DMS 273 treated with DMSO at 0.1 percent for 48 hours (cell line): ENCODE measurements around the gene MITD1.
"Not testable (repeated sequence)": the region's sequence is repeated elsewhere in the genome, so short reads cannot be mapped to it uniquely, and the experiment has no call there.

Source experiments
- DNase-seq: peaks from one replicate; lab custom pipeline; 2025; lab: John Stamatoyannopoulos, UW

Gene MITD1

GRCh38 chr2:99154643-99155536 is 26.0 kb downstream of the MITD1 start, which contains the start of the genes LIPT1 and TSGA10:
TSS of gene LIPT1 (plus strand) at chr2:99154967. CDS start at chr2:99161958, 6,991 bp downstream.
TSS of gene TSGA10 (minus strand) at chr2:99154942. CDS start at chr2:99109439, 45,503 bp downstream.
- peak; percentile 54 for DNase-seq

GRCh38 chr2:99153921-99154604 is 26.8 kb downstream of the MITD1 start:
- DNase-seq = no peak

- DNase-seq = no peak
Measured at GRCh38 chr2:99152199-99152895, 28.5 kb downstream of the MITD1 start.

DNA sequence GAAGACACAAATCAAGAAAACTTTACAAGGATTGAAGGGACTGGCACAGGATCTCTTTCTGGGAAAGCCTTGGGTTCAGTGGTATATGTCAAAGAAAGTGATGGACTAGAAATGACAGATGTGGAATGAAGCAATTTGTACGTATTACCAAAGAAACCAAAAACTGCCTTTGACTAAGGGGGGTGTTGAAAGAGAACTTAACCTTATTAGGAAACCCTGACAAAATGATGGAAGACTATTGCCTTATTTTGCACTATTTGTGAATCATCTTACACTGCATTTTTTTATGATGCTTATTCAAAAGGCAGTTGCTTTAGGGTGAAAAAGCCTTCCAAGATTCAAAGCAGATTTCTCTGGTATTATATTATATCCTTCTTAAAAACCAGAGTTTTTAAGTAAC is 30.2 kb downstream of the MITD1 start:
- no peak for DNase-seq

- peak; percentile 85 for DNase-seq
Measured at GRCh38 chr2:99141110-99142108, 39.4 kb downstream of the MITD1 start, which contains the start of gene C2orf15. TSS of gene C2orf15 (plus strand) at chr2:99141707. CDS start at chr2:99150559, 8,852 bp downstream.

DNA sequence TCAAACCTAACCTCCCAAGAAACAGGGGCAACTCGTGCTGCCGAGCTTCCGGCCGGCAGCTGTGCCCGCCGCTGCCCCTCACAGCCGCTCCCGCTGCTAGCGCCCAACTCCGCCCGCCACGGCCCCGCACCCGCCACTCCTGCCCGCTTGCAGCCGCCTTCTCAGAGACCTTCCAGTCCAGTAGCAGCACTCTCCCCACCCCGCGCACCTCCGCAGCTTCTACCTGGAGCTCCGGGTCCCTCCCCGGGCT is 40.1 kb downstream of the MITD1 start:
- peak; percentile 51 for DNase-seq

GRCh38 chr2:99140056-99140859 is 40.6 kb downstream of the MITD1 start:
- no peak for DNase-seq

GRCh38 chr2:99139003-99139402 is 41.9 kb downstream of the MITD1 start:
- DNase-seq = no peak

DNA sequence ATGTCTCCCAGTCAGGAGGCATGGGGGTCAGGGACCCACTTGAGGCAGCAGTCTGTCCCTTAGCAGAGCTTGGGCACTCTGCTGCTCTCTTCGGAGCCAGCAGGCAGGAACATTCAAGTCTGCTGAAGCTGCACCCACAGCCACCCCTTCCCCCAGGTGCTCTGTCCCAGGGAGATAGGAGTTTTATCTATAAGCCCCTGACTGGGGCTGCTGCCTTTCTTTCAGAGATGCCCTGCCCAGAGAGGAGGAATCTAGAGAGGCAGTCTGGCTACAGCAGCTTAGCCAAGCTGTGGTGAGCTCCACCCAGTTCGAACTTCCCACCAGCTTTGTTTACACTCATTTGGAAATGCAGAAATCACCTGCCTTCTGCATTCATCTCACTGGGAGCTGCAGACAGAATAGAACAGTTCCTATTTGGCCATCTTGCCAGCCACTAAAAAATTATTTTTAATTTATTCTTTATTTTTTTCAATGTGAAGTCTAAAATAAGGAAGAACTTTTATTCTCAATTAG is 45.8 kb downstream of the MITD1 start:
- DNase-seq = not testable (repeated sequence)

- DNase-seq = no peak
Measured at GRCh38 chr2:99127981-99128380, 52.9 kb downstream of the MITD1 start.
